K562 (cell line): ENCODE data around the gene TMEM131L.
"Not testable (repeated sequence)": the region's sequence is repeated elsewhere in the genome, so short reads cannot be mapped to it uniquely, and the experiment has no call there.

Experiments used
- HSF4 ChIP-seq: fragments of 250-450 bp; sonication (Bioruptor Pico); IDR thresholded peaks from 2 replicates; pipeline ENCODE4 v2.1.2; 2022; ENCODE audit warnings: mild to moderate bottlenecking, moderate library complexity, borderline replicate concordance
- MAFF ChIP-seq: IDR thresholded peaks from 2 replicates; pipeline ENCODE4 v1.6.1; 2012; ENCODE audit warnings: low read length, improper control_type of control experiment
- RBBP5 ChIP-seq: fragments of 200-600 bp; sonication (generic); IDR thresholded peaks from 2 replicates; pipeline ENCODE4 v1.6.1; 2012; ENCODE audit warnings: borderline replicate concordance, mild to moderate bottlenecking, low read length, control low read depth, inconsistent platforms; ENCODE audit not compliant: insufficient read depth, poor library complexity, severe bottlenecking
- ZBTB1 ChIP-seq: sonication (generic); formaldehyde crosslinking; IDR thresholded peaks from 2 replicates; pipeline ENCODE4 v1.8.1; 2023; ENCODE audit warnings: missing genetic modification reagents, low read depth, mild to moderate bottlenecking, borderline replicate concordance
- ZNF77 ChIP-seq: fragments of 250-450 bp; sonication (Bioruptor Pico); IDR thresholded peaks from 2 replicates; pipeline ENCODE4 v1.5.0; 2020
- TF ChIP-seq, protein P1 (sequence below), 3 experiments: IDR thresholded peaks in 2 of 3; conservative IDR thresholded peaks in 1 of 3; 2 replicates each; pipeline ENCODE4 v1.5.1; 2011 to 2012; ENCODE audit warnings: low read length in 3 of 3, mild to moderate bottlenecking in 3 of 3, control low read depth in 2 of 3, improper control_type of control experiment in 1 of 3, inconsistent platforms in 1 of 3, low read depth in 1 of 3, mixed read lengths in 1 of 3, moderate library complexity in 1 of 3; ENCODE audit not compliant: insufficient read depth in 2 of 3
- TF ChIP-seq, protein P2 (sequence below): sonication (generic); IDR thresholded peaks from 2 replicates; pipeline ENCODE4 v1.6.1; 2016

DNA sequence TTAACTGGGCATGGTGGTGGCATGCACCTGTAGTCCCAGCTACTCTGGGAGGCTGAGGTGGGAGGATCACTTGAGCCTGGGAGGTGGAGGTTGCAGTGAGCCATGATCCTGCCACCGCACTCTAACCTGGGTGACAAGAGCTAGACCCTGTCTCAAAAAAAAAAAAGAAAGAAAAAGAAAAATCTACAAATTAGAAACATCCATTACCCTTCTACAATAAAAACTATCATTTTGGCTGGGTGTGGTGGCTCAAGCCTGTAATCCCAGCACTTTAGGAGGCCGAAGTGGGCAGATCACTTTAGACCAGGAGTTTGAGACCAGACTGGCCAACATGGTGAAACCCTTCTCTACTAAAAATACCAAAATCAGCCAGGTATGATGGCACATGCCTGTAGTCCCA, 43.1 kb downstream of the TMEM131L start:
- TF ChIP-seq, protein P1, sequence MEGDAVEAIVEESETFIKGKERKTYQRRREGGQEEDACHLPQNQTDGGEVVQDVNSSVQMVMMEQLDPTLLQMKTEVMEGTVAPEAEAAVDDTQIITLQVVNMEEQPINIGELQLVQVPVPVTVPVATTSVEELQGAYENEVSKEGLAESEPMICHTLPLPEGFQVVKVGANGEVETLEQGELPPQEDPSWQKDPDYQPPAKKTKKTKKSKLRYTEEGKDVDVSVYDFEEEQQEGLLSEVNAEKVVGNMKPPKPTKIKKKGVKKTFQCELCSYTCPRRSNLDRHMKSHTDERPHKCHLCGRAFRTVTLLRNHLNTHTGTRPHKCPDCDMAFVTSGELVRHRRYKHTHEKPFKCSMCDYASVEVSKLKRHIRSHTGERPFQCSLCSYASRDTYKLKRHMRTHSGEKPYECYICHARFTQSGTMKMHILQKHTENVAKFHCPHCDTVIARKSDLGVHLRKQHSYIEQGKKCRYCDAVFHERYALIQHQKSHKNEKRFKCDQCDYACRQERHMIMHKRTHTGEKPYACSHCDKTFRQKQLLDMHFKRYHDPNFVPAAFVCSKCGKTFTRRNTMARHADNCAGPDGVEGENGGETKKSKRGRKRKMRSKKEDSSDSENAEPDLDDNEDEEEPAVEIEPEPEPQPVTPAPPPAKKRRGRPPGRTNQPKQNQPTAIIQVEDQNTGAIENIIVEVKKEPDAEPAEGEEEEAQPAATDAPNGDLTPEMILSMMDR (IDR thresholded peaks at IDR 0.05 in 2 of 3, conservative IDR thresholded peaks at IDR 0.05 in 1 of 3; ENCODE audit: insufficient read depth in 2 of 3, low read depth in 1 of 3, low read length in 3 of 3), result not testable (repeated sequence)
- TF ChIP-seq MAFF; ZBTB1; HSF4 (CRISPR knock-in tag); ZNF77 (CRISPR knock-in tag); RBBP5: not testable (repeated sequence)
- TF ChIP-seq, protein P2, sequence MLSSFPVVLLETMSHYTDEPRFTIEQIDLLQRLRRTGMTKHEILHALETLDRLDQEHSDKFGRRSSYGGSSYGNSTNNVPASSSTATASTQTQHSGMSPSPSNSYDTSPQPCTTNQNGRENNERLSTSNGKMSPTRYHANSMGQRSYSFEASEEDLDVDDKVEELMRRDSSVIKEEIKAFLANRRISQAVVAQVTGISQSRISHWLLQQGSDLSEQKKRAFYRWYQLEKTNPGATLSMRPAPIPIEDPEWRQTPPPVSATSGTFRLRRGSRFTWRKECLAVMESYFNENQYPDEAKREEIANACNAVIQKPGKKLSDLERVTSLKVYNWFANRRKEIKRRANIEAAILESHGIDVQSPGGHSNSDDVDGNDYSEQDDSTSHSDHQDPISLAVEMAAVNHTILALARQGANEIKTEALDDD, result not testable (repeated sequence)
